Breast epithelium (tissue), 4 donors: ENCODE measurements around the gene FDX2. TPM values are rescaled to one million over a fixed set of nuclear protein-coding genes. Genes with fewer than 3 reads are reported as not detected.
A peak's percentile ranks its signal among the peaks of the same experiment; 100 is the strongest.

Experiments
- DNase-seq, 2 donors: peaks; one replicate each; pipeline ENCODE4 v3.0.0-alpha.2; 2019; ENCODE audit warnings: low spot score in 2 of 2
- H3K27ac ChIP-seq, 2 donors: fragments of 200-600 bp; sonication (generic) in 1 of 2; one replicate each; pipeline ENCODE4 v1.5.1; 2016 to 2019; ENCODE audit warnings: mild to moderate bottlenecking in 1 of 2
- H3K27me3 ChIP-seq, 2 donors: fragments of 200-600 bp; sonication (generic) in 1 of 2; one replicate each; pipeline versions ENCODE4 v1.5.1 to v1.6.0; 2017 to 2019; ENCODE audit warnings: control low read depth in 1 of 2, mild to moderate bottlenecking in 1 of 2
- H3K36me3 ChIP-seq: fragments of 200-600 bp; one replicate; pipeline ENCODE4 v1.5.1; 2019
- H3K4me1 ChIP-seq, 2 donors: fragments of 200-600 bp; sonication (generic); one replicate each; pipeline ENCODE4 v1.5.1; 2016 to 2019; ENCODE audit warnings: control low read depth in 1 of 2
- H3K4me3 ChIP-seq, 3 donors: fragments of 200-600 bp; sonication (generic); 1 replicate in 2 of 3; 2 replicates in 1 of 3; pipeline ENCODE4 v1.5.1; 2016 to 2019; ENCODE audit warnings: mild to moderate bottlenecking in 3 of 3, moderate library complexity in 2 of 3
- H3K9me3 ChIP-seq, 2 donors: fragments of 200-600 bp; sonication (generic) in 1 of 2; one replicate each; pipeline ENCODE4 v1.5.1; 2016 to 2019; ENCODE audit warnings: control low read depth in 1 of 2
- POLR2A ChIP-seq: fragments of 450-650 bp; IDR thresholded peaks from one replicate; pipeline ENCODE4 v1.6.1; 2016; ENCODE audit warnings: antibody characterized with exemption, mild to moderate bottlenecking, moderate library complexity
- POLR2AphosphoS5 ChIP-seq, 3 donors: sonication (generic); formaldehyde crosslinking; IDR thresholded peaks; one replicate each; pipeline ENCODE4 v1.6.1; 2017; ENCODE audit warnings: antibody characterized with exemption in 3 of 3
- intact Hi-C: fragments of 100-400 bp; cut with DNase I; formaldehyde crosslinking; loops from one replicate; pipeline ENCODE4 v1.15.1; 2023; ENCODE audit warnings: low total_unique reads
- total RNA-seq, 3 donors: library from RNA; depleted of rRNA; stranded (reverse); fragments of >200 nt; gene quantifications; one replicate each; pipeline ENCODE4 v1.1.0, GENCODE V29; 2016
- TF ChIP-seq, protein P1 (sequence below), 3 donors: fragments of 450-650 bp; IDR thresholded peaks; one replicate each; pipeline ENCODE4 v1.5.1; 2016 to 2017; ENCODE audit warnings: antibody characterized with exemption in 3 of 3, mild to moderate bottlenecking in 3 of 3, moderate library complexity in 3 of 3

FDX2 gene
- total RNA-seq, 3 donors from 2014 or later: 14.7 to 19.9 (median 15.7) TPM

DNA sequence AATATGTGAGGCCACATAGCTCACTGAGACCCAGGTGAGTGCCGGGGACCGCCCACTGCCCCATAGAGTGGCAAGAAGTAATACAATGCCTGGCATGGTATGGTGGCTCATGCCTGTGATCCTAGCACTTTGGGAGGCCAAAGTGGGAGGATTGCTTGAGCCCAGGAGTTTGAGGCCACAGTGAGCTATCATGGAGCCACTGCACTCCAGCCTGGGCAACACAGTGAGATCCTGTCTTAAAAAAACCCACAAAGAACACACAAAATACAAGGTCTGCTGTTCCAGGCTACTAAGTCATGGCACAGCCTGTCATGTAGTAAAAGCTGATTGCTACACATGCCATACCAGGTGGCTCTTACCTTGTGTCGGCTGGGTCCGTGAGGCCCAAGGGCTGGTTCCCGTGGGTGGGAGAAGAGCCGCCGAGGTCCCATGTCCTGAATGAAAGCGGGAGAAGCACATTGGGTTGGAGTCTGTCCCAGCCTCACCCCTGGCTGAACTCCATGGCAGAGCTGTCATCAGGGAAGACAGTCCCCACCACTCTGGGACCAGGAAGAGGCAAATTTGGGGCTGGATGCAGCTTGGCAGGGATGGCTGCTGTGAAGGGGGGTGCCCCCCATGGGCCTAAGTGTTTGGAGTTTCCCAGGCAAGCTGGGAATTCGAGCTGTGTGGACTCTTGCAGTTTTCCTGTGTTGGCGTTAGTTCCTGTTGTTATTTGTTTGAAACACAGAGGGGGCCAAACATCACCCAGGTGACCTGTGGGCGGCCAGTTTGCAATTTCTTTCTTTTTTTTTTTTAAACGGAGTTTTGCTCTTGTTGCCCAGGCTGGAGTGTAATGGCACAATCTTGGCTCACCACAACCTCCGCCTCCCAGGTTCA, 3.2 kb upstream of the FDX2 start:
- Histone ChIP-seq H3K27ac (no peak overlapping the region), H3K4me3 (no peak overlapping the region), H3K27me3 (no peaks in the 10 kb centered on the region), H3K4me1 (no peaks in the 10 kb centered on the region), H3K36me3 (peaks cover 21% of the 10 kb centered on the region), H3K9me3 (no peaks in the 10 kb centered on the region)
- TF ChIP-seq POLR2AphosphoS5 (IDR thresholded peaks at IDR 0.05) (no peak), POLR2A (no peak)
- TF ChIP-seq, protein P1, sequence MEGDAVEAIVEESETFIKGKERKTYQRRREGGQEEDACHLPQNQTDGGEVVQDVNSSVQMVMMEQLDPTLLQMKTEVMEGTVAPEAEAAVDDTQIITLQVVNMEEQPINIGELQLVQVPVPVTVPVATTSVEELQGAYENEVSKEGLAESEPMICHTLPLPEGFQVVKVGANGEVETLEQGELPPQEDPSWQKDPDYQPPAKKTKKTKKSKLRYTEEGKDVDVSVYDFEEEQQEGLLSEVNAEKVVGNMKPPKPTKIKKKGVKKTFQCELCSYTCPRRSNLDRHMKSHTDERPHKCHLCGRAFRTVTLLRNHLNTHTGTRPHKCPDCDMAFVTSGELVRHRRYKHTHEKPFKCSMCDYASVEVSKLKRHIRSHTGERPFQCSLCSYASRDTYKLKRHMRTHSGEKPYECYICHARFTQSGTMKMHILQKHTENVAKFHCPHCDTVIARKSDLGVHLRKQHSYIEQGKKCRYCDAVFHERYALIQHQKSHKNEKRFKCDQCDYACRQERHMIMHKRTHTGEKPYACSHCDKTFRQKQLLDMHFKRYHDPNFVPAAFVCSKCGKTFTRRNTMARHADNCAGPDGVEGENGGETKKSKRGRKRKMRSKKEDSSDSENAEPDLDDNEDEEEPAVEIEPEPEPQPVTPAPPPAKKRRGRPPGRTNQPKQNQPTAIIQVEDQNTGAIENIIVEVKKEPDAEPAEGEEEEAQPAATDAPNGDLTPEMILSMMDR (IDR thresholded peaks at IDR 0.05): no peak
- intact Hi-C loops: no loop called here
- DNase-seq: no peak

DNA sequence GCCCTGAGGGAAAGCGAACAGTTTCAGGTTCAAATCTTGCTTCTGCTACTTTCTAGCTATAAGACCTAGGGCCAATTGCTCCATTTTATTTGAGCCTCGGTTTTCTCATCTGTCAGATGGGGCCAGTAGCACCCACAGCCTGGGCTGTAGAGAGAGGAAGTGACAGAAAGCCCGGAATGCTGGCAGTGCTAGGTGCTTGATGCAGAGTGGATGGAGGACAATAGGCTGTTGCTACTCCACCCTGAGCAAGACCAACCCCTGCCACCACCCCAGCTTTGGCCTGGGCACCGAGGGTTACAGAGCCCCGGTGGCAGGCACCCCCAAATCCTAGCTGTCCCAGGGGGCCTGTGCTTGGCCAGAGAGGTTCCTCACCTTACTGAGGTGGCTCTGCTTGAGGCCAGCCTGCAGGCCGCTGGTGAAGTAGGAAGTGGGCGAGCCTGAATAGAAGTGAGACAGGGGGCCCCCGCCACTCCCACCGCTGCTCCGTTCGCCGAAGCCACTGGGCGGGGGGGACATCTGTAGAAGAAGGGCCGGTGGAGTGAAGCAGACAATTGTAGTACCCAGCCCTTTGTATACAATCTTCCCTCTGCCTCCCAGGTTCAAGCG, 2.1 kb upstream of the FDX2 start:
- intact Hi-C loops: no loop called here
- peaks cover 19% of the 10 kb centered on the region for H3K36me3 ChIP-seq
- DNase-seq: no peak

DNA sequence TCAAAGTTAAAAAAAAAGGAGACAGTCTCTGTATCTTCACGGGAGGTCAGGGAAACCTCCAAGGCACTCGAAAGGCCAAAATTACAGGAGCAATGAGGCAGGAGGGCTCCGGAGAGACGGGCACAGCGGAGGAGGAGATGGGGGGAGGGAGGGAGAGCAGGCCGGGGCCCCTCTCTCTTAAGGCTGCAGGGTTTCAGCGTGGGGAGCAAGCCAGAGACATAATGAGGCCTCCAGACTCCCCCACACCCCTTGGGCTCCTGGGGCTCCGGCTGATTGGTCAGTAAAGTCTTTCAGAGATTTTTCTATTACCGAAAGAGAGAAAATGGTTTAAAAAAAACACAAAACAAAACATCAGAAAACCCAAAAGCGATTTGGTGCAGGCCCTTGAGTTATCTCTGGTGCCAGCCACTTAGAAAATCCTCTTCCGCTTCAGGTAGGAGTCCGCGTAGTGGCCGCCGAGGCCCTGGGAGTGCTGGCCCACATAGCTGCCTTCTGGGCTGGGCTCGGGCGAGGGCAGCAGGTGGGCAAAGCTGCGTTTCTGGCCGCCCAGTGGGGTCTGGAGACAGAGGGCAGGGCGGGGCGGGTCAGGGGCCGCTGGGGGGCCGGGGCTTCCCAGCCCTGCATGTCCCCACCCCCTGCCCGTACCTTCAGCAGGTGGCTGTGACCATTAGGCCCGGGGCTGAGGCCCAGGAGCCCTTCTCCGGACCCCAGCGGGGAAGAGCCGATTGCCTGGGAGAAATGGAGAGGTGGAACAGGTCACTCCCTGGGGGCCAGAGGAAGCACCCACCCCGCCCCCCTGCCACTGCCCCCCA, 1.4 kb upstream of the FDX2 start:
- Histone ChIP-seq H3K27ac (no peak overlapping the region), H3K4me1 (no peaks in the 10 kb centered on the region), H3K36me3 (peaks cover 12% of the 10 kb centered on the region), H3K4me3 (no peak overlapping the region), H3K9me3 (no peaks in the 10 kb centered on the region), H3K27me3 (no peaks in the 10 kb centered on the region)
- TF ChIP-seq POLR2A (no peak), POLR2AphosphoS5 (IDR thresholded peaks at IDR 0.05) (no peak)
- TF ChIP-seq, protein P1 (IDR thresholded peaks at IDR 0.05): no peak
- DNase-seq: no peak
- intact Hi-C loops: no loop called here

More for the DNA sequence above, 2.1 kb upstream of the FDX2 start:
- Histone ChIP-seq H3K4me1 (no peaks in the 10 kb centered on the region), H3K27me3 (no peaks in the 10 kb centered on the region), H3K27ac (no peak overlapping the region), H3K4me3 (no peak overlapping the region), H3K9me3 (no peaks in the 10 kb centered on the region)
- TF ChIP-seq POLR2A (no peak), POLR2AphosphoS5 (IDR thresholded peaks at IDR 0.05) (no peak)
- TF ChIP-seq, protein P1 (IDR thresholded peaks at IDR 0.05): no peak

DNA sequence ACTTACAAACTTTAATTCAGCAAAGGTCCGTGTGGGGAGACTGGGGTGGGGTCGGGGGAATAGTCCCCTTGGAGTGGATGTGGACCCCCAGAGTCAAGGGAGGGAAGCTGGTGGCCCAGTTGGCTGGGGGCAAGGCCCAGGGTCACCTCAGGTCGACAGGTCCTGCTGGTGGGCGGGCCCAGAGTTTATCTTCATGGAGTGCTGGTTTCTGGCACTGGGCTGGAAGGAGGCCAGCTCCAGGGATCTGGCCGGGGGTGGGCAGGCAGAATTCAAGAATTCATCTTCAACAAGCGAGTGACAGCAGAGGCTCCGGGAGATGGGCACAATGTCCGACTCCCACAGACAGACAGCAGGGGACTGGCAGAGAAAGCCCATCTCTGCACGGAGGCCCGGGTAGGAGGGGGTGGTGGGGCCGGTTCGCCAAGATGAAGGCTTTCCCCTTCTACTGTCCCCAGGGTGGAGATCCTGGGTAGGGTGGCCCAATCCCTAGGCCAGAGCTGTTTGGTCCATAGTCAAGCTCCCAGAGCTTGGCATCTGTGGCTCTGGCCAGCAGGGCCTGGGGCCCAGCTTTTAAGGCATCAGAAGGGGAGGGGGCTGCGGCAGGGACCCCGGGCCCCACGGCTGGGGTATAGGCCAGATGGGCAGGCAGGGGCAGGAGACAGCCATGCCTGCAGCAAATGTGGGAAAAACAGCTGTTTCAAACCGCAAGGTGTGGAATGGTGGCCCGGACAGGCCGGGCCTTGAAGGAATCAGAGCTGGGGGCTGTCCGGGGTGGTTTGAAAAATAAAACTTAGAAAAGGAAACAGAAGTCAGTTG, 622 bp upstream of the FDX2 start:
- peak overlapping the region; percentile 54 to 72 for H3K27ac ChIP-seq
- no peak for DNase-seq
- peaks cover 10% of the 10 kb centered on the region for H3K36me3 ChIP-seq
- no peaks in the 10 kb centered on the region for H3K9me3 ChIP-seq
- TF ChIP-seq POLR2AphosphoS5 (IDR thresholded peaks at IDR 0.05) (no peak), POLR2A (no peak)
- TF ChIP-seq, protein P1 (IDR thresholded peaks at IDR 0.05): no peak
- H3K4me1 ChIP-seq: no peaks in the 10 kb centered on the region
- H3K4me3 ChIP-seq: peak overlapping the region in 2 of 3 donors; percentile 86 to 95
- intact Hi-C loops: no loop called here
- no peaks in the 10 kb centered on the region for H3K27me3 ChIP-seq
